ENCODE results near the gene FOXO3.

DNA sequence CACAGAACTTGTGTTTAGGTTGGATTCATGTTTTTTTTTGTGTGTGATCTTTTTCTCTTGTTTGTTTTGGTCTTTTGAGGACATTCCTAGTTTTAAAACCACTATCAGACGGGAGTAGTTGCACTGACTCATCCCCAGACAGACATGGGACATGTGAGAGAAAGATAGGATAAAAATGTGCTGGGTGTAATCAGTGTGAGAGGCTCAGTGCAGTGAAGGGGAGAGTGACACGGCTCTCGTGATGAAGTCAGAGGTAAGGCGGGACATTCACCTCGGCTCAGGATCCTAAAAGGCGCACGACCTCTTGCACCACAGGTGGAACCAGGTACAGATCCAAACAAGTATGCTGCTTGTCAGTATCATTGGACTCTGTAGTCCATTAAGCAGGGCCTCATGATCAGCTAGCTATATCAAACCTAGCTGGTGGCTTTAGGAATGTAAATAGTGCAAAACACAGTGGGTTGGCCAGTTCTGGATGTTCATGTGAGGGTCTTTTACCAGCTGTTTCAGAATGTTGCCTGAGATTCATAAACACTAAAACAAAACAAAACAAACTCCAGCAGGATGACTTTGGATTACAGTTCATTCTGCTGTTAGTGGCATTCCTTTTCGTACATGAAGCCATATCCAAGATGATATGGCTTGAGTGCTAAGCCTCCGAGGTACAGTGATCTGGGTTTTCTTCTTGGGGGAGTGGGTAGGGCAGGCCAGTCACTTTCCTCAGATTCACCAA is 18.0 kb downstream of the FOXO3 start:
- no peak for TF ChIP-seq POLR2A (IDR thresholded peaks at IDR 0.05)
- TF ChIP-seq, protein P1, sequence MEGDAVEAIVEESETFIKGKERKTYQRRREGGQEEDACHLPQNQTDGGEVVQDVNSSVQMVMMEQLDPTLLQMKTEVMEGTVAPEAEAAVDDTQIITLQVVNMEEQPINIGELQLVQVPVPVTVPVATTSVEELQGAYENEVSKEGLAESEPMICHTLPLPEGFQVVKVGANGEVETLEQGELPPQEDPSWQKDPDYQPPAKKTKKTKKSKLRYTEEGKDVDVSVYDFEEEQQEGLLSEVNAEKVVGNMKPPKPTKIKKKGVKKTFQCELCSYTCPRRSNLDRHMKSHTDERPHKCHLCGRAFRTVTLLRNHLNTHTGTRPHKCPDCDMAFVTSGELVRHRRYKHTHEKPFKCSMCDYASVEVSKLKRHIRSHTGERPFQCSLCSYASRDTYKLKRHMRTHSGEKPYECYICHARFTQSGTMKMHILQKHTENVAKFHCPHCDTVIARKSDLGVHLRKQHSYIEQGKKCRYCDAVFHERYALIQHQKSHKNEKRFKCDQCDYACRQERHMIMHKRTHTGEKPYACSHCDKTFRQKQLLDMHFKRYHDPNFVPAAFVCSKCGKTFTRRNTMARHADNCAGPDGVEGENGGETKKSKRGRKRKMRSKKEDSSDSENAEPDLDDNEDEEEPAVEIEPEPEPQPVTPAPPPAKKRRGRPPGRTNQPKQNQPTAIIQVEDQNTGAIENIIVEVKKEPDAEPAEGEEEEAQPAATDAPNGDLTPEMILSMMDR (IDR thresholded peaks at IDR 0.05) = no peak
- no peak for TF ChIP-seq EP300 (IDR thresholded peaks at IDR 0.05)
